SHP77 treated with DMSO at 0.1 percent for 48 hours (cell line): ENCODE measurements around the gene FAM53B.
"Not testable (repeated sequence)": the region's sequence is repeated elsewhere in the genome, so short reads cannot be mapped to it uniquely, and the experiment has no call there.

Experiments
- DNase-seq: peaks from one replicate; lab custom pipeline; 2025; lab: John Stamatoyannopoulos, UW

FAM53B gene

DNA sequence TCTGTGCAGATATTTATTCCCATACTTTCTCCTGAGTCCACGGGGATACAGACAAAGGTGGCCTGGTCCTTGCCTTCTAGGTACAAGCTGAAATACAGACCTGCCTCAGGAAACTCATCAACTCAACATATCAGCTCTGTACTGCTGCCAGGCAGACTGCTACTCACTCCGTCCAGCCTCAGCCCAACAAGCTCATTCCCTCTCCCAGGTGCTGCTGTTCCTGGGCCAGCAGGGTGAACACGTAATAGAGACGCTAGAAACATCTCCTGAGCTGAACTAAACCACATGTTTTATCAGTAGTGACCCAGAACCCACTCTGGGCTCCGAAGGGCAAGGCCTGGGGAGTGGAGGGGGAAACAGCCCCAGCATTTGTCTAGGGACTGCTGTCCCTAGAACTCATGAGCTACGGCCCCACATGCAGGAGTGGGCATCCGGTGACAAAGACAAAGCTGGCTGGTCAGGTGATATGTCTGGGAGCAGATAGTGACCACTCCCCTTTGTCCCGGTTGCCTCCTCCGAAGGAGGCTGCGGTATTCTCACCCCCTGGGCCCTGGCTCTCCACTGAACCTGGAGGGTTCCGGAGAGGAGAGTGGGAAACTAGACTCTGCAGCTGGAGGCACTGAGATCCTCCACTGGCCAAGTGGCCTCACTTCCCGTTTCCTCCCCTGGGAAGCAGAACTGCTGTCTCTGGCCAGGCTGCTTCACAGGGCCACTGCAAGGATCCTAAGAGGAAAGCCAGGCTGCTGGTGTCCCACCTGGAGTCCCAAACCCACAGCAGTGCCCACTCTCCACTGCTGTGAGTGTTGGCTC, 116.1 kb downstream of the FAM53B start:
- no peak for DNase-seq

DNA sequence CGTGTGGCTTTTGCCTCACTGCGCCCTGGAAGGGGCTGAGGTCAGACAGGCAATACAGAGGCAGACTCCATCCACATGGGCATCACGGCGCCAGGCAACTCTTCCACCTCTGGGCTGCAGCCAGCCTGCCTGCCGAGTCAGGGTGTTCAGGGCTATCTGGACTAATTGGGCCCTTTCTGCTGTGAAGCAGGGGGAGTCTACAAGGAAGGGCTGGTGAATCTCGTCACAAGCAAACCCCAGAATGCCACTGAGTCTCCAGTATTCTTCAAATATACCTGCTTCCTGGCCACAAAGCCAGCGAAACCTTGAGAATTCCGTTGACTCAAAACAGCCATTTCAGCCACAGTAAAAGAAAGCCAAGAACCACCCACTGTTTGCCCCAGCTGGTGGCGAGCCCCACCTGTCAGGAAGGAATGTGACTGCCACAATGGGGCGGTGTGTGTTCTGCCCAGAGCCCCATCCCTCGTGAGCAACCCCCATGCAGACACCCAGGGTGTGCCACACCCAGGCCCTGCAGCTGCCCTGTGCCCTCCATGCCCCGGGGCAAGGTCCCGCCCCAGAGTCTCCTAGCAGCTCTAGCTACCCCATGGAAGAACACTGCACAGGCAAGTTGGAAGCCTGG, 117.3 kb downstream of the FAM53B start:
- DNase-seq = no peak

DNA sequence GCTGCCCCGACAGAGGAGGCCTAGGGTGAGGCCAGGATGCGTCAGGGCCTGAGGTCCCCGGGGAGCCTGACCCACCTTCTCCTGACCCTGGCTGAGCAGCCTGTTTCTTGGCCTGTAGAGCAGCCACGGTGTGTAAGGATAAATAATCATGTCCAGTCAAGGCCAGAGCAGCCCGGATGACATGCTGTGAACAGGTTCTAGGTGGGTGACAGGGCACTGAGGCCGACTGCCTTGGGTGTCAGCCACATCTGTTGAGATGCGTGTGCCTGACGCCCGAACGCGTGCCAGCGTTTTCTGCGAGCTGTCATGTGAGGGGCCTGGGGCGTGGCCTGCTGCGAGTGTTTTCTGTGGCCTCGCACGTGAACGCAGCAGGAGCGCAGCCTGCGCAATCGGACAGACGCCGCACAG, 118.3 kb downstream of the FAM53B start:
- DNase-seq = no peak

GRCh38 chr10:124624895-124625294, 119.3 kb downstream of the FAM53B start:
- DNase-seq = no peak

DNA sequence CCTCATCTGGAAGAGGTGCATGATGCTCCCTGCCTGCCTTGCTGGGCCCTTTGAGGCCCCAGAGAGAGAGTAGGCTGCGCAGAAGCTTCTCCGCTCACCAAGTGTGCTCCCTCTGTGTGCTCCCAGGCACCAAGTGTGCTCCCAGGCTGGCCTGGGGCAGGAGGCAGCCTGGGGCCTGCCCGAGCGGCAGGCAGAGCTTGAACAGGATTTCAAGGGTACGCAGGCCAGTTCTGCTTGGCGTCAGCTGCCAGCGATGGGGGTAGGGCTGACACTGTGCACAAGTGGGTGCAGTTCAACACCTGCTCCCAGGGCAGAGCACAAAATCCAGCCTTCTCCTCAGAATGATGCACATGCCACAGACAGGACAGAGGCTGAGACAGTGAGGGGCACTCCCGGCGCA, 119.7 kb downstream of the FAM53B start:
- DNase-seq = no peak

- DNase-seq = no peak
Measured at GRCh38 chr10:124624006-124624405, 120.2 kb downstream of the FAM53B start.

DNA sequence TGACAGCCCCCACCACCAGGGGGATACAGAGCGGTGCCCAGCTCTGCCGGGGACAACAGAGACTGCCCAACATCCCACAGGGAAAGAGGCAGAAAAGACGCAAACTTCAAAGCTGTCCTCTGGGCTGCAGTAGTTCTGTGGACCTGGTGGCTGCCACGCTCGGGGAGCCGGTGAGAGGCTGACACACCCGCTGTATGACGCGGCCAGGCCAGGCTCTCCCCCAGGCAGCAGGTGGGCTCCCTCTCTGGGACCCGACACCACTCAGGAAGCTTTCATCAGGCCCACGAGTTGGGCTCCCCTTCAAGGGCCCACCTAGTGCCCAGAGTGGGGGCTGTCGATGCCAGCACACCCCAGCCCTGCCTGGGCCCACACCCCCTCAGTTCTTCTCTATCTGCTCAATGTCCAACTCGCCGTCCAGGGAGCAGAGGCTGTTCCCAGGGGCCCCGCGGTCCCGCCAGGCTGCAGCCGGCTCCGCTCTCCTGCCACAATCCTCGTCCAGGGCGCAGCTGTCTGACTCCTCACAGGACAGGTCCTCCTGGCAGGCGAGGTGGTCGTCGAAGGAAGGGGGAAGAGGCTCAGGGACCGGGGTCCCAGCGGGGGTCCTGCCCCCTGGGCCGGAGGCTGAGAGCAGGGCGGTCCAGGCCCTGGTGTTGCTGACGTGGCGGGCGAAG, 121.2 kb downstream of the FAM53B start:
- DNase-seq = no peak

DNA sequence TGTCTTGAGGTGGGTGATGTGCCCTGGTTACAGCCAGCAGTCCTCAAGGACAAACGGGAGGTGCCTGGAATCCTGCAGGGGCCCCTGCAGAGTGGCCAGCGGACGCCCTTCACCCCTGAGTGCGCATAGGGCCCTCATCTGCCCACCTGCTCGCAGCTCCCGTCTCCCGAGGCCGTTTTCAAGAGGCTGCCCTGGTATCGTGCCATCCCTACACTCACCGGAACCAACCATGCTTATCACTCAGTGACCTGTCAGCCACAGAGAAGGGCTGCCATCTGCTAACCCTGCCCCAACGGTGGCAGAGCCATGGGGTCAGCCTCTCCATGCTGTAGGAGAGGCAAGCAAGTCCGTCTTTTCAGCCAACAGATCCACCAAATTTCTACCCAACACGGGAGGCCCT, 122.0 kb downstream of the FAM53B start:
- DNase-seq = no peak

DNA sequence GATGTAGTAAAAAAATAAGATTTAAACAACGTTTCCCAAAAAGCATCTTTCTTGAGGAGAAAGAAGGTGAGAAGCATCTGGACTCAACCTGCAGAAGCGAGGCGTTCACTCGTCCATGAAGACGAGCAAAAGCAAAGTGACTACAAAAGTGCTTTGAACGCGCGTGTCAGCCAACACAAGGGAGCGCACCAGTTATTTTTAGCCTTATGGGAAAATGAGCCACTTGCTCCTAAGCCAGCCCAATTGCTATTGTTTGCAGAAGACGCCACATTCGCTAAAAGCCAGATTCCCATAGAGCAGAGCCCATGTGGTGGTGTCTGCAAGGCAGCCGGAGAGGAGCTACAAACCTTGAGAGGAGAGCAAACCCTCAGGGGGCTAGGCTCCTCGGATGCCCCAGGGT, 122.5 kb downstream of the FAM53B start:
- DNase-seq = no peak

DNA sequence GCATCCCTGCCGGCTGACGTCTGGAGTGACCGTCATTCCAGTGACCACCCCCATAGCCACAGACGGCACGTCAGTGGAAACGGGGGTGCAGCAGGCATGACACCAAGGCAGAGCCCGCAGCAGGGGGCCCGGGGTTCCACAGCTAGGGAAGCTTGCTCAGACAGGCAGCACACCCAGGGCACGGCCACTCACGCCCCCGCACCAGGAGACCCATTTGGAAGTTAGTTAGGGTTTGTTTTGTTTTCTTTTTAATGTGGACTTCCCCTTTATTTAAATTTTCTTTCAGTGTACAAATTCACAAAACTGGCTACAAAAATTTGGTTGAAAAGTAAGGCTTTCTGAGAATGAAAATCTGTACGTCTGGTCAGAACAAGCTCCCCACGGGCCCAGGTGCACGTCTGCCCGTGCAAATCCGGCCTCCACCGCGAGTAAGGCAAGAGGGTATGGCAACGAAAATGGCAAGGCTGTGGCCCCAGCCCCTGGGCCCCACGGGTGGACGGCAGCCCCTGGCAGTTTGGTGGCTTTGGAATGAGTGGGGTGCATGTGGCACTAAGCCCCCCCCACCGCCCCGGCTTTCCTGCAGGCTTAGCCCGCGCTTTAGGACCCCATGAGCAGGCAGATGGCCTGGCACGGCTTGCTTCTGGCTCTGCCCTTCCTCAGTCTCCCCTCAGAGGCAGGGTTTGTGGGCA, 124.2 kb downstream of the FAM53B start:
- no peak for DNase-seq

DNA sequence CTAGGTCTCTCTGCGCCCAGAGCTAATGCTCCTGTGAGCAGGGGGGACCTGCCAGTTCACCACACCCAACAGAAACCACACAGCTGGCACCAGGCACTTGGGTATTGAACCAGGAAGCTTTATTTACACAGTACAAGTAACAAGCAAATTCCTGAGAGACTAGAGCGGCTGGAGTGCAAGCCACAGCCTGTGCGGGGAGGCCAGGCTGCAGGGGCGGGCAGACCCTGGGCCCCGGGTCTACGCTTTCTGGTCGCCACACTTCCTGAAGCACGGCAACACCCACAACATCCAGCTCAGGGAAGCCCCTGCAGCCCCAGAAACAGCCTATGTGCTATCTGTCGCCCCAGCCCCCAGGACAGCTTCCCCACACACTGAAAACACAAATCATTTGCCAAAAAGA, 125.0 kb downstream of the FAM53B start:
- no peak for DNase-seq

DNA sequence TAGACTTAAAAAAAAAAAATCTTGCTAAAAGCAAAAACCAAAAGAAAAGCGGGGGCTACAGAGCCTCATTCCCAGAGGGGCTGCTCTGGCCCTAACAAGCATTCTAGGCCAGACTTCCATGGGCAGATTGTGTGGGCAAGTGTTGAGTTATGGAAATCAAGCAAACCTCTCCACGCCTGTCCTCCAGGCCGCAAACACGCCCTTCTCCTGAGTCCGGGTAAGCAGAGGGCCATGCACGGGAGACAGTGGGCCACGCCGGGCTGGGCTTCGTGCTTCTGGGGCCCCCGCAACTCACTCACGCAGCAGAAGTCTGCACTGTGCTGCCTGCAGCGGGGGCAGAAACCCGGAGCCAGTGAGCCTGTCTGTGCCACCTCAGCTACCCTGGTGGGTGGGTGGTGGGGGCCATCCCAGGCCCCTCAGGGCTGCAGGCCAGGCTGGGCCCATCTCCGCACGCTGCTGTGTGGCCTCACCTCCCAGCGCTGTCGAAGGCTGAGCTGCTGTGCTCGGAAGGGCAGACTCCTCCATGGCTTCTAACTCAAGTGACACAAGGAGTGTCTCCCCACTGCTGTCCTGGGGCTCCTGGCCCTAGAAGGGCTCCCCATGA, 125.6 kb downstream of the FAM53B start:
- DNase-seq = no peak

DNA sequence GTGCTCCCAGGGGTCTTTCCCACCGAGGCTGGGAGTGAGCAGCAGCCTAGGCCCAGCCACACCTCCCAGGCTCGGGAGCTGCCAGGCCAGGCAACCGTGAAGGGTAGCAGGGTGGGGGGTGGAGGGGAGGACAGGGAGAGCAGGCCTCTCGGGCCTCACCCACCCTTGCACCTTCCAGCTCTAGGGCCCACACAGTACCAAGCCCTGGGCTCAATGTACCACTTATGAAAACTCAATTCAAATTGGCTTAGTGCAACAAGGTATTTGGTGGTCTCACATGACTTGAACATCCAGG, 127.4 kb downstream of the FAM53B start:
- no peak for DNase-seq

DNA sequence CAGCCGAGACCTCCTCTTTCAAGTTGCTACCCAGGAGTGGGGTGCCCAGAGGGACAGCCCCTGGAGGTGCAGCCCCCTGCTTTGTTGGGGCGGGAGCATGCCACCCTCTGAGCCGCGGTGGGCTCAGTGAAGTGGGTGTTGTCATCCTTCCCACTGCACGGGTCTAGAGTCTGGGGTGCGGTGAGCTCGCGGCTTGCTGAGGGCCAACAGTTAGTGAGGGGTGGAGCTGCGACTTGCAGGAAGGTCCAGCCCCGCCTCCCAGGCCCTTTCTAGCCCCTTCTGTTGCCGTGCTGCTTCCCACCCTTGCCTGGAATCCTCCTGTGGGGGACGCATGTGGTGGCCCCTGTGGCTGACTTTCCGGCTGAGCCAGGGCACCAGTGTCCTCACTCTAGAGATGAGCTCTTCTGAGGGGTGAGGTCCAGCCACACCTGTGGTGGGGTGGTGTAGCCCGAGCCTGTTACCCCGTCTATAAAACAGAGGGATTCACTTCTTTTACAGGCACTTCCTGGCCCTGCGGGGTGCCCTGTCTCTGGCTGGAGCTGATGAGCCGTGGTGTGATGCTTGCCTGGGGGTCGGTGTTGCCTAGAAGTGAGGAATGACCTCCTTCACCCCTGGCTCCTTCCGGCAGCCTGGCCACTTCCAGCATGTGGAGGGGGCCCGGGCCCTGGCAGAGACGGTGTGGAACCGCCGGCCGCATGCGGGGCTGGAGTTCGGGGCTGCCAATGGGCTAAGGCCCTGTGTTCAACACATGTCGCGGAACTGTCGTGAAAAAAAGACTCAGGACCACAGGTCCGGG, 127.9 kb downstream of the FAM53B start:
- DNase-seq = no peak

DNA sequence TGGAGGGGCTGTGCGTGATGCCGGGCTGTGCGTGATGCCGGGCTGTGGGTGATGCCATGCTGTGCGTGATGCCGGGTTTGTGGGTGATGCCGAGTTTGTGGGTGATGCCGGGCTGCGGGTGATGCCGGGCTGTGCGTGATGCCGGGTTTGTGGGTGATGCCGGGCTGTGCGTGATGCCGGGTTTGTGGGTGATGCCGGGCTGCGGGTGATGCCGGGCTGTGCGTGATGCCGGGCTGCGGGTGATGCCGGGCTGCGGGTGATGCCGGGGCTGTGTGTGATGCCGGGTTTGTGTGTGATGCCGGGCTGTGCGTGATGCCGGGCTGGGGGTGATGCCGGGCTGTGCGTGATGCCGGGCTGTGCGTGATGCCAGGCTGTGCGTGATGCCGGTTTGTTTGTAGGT, 128.9 kb downstream of the FAM53B start:
- no peak for DNase-seq

- DNase-seq = no peak
Measured at GRCh38 chr10:124614003-124614659, 130.0 kb downstream of the FAM53B start.

DNA sequence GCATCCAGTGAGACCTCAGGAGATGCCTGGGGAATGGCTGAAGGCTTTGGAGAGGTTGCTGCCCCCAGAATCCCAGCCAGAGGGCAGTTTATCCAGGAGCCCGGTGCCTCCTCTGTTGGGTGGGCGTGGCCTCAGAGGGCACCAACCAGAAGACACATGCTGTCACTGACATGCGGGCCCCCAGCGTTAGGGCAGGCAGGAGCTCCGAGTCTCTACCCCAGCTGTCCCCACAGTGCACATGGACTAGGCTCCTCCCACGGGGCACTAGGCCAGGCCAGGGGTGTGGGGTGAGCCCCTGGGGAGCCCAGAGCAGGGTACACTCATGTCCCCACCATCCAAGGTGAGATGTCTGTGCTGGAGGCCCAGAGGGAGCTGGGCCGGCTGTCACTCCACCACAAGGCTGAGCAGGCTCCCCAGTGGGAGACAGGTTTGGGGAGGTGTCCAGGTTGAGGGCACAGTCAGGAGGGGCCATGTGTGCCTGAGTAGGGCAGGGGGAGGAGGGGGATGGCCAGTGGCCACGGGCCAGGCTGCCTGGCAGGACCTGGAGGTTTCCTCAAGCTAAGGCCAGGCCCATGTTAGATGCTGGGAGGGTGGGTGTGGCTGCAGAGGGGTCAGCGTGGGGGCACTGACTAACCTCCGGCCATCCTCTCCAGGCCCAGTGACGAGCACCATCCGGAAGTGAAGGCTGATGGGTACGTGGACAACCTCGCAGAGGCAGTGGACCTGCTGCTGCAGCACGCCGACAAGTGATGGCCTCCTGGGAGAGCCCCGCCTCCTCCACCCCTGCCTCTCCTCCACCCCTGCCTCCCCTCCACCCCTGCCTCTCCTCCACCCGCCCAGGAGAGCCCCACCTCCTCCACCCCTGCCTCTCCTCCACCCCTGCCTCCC, 131.3 kb downstream of the FAM53B start:
- DNase-seq = no peak

DNA sequence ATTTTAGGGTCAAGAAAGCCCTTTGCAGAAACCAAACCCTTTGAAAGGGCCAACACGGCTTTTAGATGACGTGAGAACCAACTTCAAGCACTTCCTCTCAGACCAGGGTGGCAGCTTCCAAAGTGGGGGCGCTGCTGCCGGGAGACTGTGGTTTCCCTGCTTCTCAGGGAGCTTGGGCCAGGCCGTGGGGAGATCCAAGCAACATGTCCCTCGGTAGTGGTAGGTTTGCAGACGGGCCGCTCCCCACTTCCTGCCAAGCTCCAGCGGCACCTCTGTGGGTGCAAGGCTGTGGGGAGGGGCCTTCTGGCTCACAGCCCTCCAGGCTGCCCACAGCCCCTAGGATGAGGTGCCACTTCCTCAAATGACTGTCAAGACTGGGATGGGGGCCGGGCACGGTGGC, 132.4 kb downstream of the FAM53B start:
- DNase-seq = no peak

DNA sequence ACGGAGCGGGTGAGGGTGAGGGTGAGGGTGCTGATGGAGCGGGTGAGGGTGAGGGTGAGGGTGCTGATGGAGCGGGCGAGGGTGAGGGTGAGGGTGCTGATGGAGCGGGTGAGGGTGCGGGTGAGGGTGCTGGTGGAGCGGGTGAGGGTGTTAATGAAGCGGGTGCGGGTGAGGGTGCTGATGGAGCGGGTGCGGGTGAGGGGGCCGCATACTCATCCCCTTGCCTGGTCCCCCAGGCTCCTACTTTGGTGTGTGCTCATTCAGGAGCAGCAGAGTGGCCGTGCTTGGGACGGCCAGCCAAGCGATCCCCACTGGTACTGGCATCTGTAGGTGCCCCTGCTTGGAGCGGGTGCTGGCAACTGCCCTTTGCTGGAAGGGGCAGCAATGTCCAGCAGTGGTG, 133.3 kb downstream of the FAM53B start:
- DNase-seq = not testable (repeated sequence)

DNA sequence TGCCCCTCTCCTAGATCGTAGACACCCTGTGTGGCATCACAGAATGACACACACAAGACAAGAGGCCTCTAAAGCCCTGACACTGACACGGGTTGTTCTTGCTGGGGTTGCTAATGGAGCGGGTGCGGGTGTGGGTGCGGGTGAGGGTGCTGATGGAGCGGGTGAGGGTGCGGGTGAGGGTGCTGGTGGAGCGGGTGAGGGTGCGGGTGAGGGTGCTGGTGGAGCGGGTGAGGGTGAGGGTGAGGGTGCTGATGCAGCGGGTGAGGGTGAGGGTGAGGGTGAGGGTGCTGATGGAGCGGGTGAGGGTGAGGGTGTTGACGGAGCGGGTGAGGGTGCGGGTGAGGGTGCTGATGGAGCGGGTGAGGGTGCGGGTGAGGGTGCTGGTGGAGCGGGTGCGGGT, 134.0 kb downstream of the FAM53B start:
- not testable (repeated sequence) for DNase-seq
